Thoracic aorta (tissue), 2 donors: ENCODE measurements around the gene PDHA1. TPM values are rescaled to one million over a fixed set of nuclear protein-coding genes. Genes with fewer than 3 reads are reported as not detected.

Experiments
- ATAC-seq: fragments of 150-250 bp; one replicate; pipeline ENCODE4 v1.8.0; 2017; ENCODE audit warnings: low read depth; ENCODE audit not compliant: insufficient number of reproducible peaks, low FRiP score
- DNase-seq: peaks from one replicate; pipeline ENCODE4 v3.0.0-alpha.2; 2020; ENCODE audit warnings: low spot score
- H3K27ac ChIP-seq, 2 donors: fragments of 200-600 bp; sonication (generic); 1 replicate in 1 of 2; 2 replicates in 1 of 2; pipeline ENCODE4 v1.5.1; 2016; ENCODE audit warnings: mild to moderate bottlenecking in 2 of 2, moderate library complexity in 2 of 2
- H3K27me3 ChIP-seq: fragments of 200-600 bp; sonication (generic); replicated peaks from 2 replicates; pipeline ENCODE4 v1.6.0; 2016; ENCODE audit warnings: mild to moderate bottlenecking; ENCODE audit not compliant: insufficient read depth
- H3K36me3 ChIP-seq: fragments of 200-600 bp; sonication (generic); one replicate; pipeline ENCODE4 v1.5.1; 2016
- H3K4me1 ChIP-seq, 2 donors: fragments of 200-600 bp; sonication (generic); 1 replicate in 1 of 2; 2 replicates in 1 of 2; pipeline versions ENCODE4 v1.5.1 to v1.6.0; 2016; ENCODE audit warnings: low read depth in 2 of 2, mild to moderate bottlenecking in 1 of 2; ENCODE audit not compliant: control insufficient read depth in 1 of 2
- H3K4me3 ChIP-seq: fragments of 200-600 bp; sonication (generic); 2 replicates; pipeline ENCODE4 v1.5.1; 2016; ENCODE audit warnings: mild to moderate bottlenecking
- H3K9me3 ChIP-seq: fragments of 200-600 bp; sonication (generic); 2 replicates; pipeline ENCODE4 v1.5.1; 2016
- CTCF ChIP-seq: fragments of 200-600 bp; sonication (generic); IDR thresholded peaks from one replicate; pipeline ENCODE4 v1.5.1; 2019; ENCODE audit warnings: antibody characterized with exemption
- total RNA-seq, 2 donors: library from RNA; depleted of rRNA; stranded (reverse); fragments of >200 nt; gene quantifications; one replicate each; pipeline versions ENCODE4 v1.1.0 to v1.2.3, GENCODE V29; 2016

The PDHA1 gene
- total RNA-seq, 2 donors from 2014 or later = 47.8 to 102 TPM

- Histone ChIP-seq H3K4me3 (no peak overlapping the region), H3K4me1 (no peaks in the 10 kb centered on the region), H3K36me3 (no peaks in the 10 kb centered on the region), H3K9me3 (no peaks in the 10 kb centered on the region), H3K27ac (no peak overlapping the region), H3K27me3 (no peaks in the 10 kb centered on the region)
- no peak for TF ChIP-seq CTCF
- DNase-seq (no peak), ATAC-seq (no peak)
Observed at GRCh38 chrX:19386679-19387078, 43.0 kb downstream of the PDHA1 start.

- no peaks in the 10 kb centered on the region for H3K4me1 ChIP-seq
- no peaks in the 10 kb centered on the region for H3K27me3 ChIP-seq
- no peak for ATAC-seq
- no peaks in the 10 kb centered on the region for H3K9me3 ChIP-seq
- H3K4me3 ChIP-seq = no peak overlapping the region
- TF ChIP-seq CTCF = no peak
- DNase-seq = no peak
- no peaks in the 10 kb centered on the region for H3K36me3 ChIP-seq
- no peak overlapping the region for H3K27ac ChIP-seq
Observed at GRCh38 chrX:19388064-19388679, 44.4 kb downstream of the PDHA1 start.

GRCh38 chrX:19388741-19389140, 45.0 kb downstream of the PDHA1 start:
- Histone ChIP-seq H3K4me3 (no peak overlapping the region), H3K4me1 (no peaks in the 10 kb centered on the region), H3K27me3 (no peaks in the 10 kb centered on the region), H3K36me3 (no peaks in the 10 kb centered on the region), H3K9me3 (no peaks in the 10 kb centered on the region), H3K27ac (no peak overlapping the region)
- TF ChIP-seq CTCF = no peak
- ATAC-seq (no peak), DNase-seq (no peak)

GRCh38 chrX:19389227-19389845, 45.6 kb downstream of the PDHA1 start:
- ATAC-seq (no peak), DNase-seq (no peak)
- Histone ChIP-seq H3K27me3 (no peaks in the 10 kb centered on the region), H3K36me3 (no peaks in the 10 kb centered on the region), H3K27ac (no peak overlapping the region), H3K9me3 (no peaks in the 10 kb centered on the region), H3K4me3 (no peak overlapping the region), H3K4me1 (no peaks in the 10 kb centered on the region)
- TF ChIP-seq CTCF = no peak

- Histone ChIP-seq H3K4me1 (no peaks in the 10 kb centered on the region), H3K27me3 (no peaks in the 10 kb centered on the region), H3K27ac (no peak overlapping the region), H3K36me3 (no peaks in the 10 kb centered on the region), H3K4me3 (no peak overlapping the region), H3K9me3 (no peaks in the 10 kb centered on the region)
- DNase-seq = no peak
- no peak for TF ChIP-seq CTCF
- no peak for ATAC-seq
Observed at GRCh38 chrX:19392078-19392477, 48.4 kb downstream of the PDHA1 start.
